Thyroid gland (tissue), 4 donors: ENCODE data around the gene PDCD5. TPM values are rescaled to one million over a fixed set of nuclear protein-coding genes. Genes with fewer than 3 reads are reported as not detected.

Experiments used
- DNase-seq, 2 donors: peaks; one replicate each; pipeline ENCODE4 v3.0.0-alpha.2; 2019
- H3K27ac ChIP-seq, 3 donors: fragments of 200-600 bp; sonication (generic); 1 replicate in 2 of 3; 2 replicates in 1 of 3; pipeline ENCODE4 v1.5.1; 2016 to 2019; ENCODE audit warnings: mild to moderate bottlenecking in 1 of 3, moderate library complexity in 1 of 3
- H3K27me3 ChIP-seq: fragments of 200-600 bp; sonication (generic); one replicate; pipeline ENCODE4 v1.5.1; 2019
- H3K36me3 ChIP-seq, 2 donors: fragments of 200-600 bp; sonication (generic); one replicate each; pipeline ENCODE4 v1.5.1; 2016 to 2019
- H3K4me1 ChIP-seq, 2 donors: fragments of 200-600 bp; sonication (generic); one replicate each; pipeline ENCODE4 v1.5.1; 2017 to 2019
- H3K4me3 ChIP-seq, 3 donors: fragments of 200-600 bp; sonication (generic); replicated peaks in 1 of 3; 1 replicate in 2 of 3; 2 replicates in 1 of 3; pipeline ENCODE4 v1.5.1; 2016; ENCODE audit warnings: mild to moderate bottlenecking in 1 of 3
- H3K9me3 ChIP-seq: fragments of 200-600 bp; sonication (generic); one replicate; pipeline ENCODE4 v1.5.1; 2017
- POLR2A ChIP-seq, 2 donors: fragments of 450-650 bp; IDR thresholded peaks; one replicate each; pipeline ENCODE4 v1.6.1; 2017; ENCODE audit warnings: antibody characterized with exemption in 2 of 2, mild to moderate bottlenecking in 2 of 2, moderate library complexity in 1 of 2
- WGBS, 2 donors: methylation state at CpG; one replicate each; pipeline ENCODE4 v1.1.5; 2017; 5-methylcytosine and 5-hydroxymethylcytosine counted together
- intact Hi-C: fragments of 100-400 bp; cut with DNase I; formaldehyde crosslinking; loops from one replicate; pipeline ENCODE4 v1.15.1; 2023
- total RNA-seq, 4 donors: library from RNA; depleted of rRNA; stranded (reverse); fragments of >200 nt; gene quantifications; one replicate each; pipeline ENCODE4 v1.2.3, GENCODE V29; 2016
- TF ChIP-seq, protein P1 (sequence below), 6 experiments: fragments of 200-600 bp in 3 of 6; fragments of 450-650 bp in 3 of 6; sonication (generic) in 3 of 6; IDR thresholded peaks; one replicate each; pipeline ENCODE4 v1.5.1; 2016 to 2019; ENCODE audit warnings: antibody characterized with exemption in 6 of 6, mild to moderate bottlenecking in 2 of 6, inconsistent platforms in 1 of 6, moderate library complexity in 1 of 6

The PDCD5 gene
- total RNA-seq, 4 donors from 2014 or later, result 70.0 to 111 (median 93.7) TPM

DNA sequence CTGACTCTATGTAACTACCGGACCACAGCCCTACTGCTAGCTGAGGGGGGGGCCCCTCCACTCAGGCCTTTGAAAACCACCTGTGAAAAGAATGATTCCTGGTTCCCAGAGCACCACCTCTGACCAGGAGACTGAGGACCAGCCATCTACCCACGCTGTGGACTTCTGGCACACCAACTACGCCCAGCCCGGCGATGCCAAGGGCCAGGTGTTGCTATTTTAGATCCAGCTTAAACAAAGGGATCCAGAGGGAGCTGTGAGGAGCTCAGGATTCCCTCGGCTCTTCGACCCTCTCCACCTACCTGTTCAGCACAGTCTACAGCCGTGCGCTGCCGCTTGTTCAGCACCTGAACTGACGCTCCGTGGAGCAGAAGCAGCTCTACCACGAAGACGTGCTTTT lies 23.0 kb downstream of the PDCD5 start:
- no peak for DNase-seq
- Histone ChIP-seq H3K27ac (no peak overlapping the region), H3K4me1 (no peaks in the 10 kb centered on the region), H3K4me3 (no peak overlapping the region), H3K27me3 (no peaks in the 10 kb centered on the region), H3K9me3 (no peaks in the 10 kb centered on the region), H3K36me3 (peaks cover 42 to 53% of the 10 kb centered on the region in 2 donors)
- no peak for TF ChIP-seq POLR2A (IDR thresholded peaks at IDR 0.05)
- TF ChIP-seq, protein P1, sequence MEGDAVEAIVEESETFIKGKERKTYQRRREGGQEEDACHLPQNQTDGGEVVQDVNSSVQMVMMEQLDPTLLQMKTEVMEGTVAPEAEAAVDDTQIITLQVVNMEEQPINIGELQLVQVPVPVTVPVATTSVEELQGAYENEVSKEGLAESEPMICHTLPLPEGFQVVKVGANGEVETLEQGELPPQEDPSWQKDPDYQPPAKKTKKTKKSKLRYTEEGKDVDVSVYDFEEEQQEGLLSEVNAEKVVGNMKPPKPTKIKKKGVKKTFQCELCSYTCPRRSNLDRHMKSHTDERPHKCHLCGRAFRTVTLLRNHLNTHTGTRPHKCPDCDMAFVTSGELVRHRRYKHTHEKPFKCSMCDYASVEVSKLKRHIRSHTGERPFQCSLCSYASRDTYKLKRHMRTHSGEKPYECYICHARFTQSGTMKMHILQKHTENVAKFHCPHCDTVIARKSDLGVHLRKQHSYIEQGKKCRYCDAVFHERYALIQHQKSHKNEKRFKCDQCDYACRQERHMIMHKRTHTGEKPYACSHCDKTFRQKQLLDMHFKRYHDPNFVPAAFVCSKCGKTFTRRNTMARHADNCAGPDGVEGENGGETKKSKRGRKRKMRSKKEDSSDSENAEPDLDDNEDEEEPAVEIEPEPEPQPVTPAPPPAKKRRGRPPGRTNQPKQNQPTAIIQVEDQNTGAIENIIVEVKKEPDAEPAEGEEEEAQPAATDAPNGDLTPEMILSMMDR (IDR thresholded peaks at IDR 0.05), result no peak
- intact Hi-C loops, result no loop called here
- 94% methylated on average over 11 to 14 of the region's 14 CpGs for WGBS, 2 donors

DNA sequence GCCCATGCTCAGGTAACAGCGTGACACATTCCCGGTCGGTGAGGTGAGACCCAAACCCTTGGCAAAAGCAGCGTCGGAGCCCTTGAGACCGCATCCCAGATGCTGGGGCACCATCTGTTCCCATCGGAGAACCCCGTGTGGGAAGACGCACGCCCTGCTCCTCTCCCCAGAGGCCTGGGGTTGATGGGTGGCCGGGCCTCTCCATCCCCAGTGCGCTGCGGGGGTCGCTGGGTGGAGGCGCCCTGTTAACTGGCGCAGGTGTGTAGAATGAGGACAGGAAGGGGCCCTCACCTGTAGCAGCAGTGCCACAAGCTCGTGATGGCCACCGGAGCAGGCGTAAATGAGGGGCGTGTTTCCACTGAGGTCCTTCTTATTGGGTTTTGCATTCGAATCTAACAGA lies 24.6 kb downstream of the PDCD5 start:
- intact Hi-C loops, result no loop called here
- no peaks in the 10 kb centered on the region for H3K4me1 ChIP-seq
- H3K9me3 ChIP-seq, result no peaks in the 10 kb centered on the region
- peaks cover 41 to 49% of the 10 kb centered on the region in 2 donors for H3K36me3 ChIP-seq
- 84 to 88% methylated on average over 9 to 21 of the region's 21 CpGs for WGBS, 2 donors
- DNase-seq, result no peak
- no peak for TF ChIP-seq POLR2A (IDR thresholded peaks at IDR 0.05)
- TF ChIP-seq, protein P1 (IDR thresholded peaks at IDR 0.05), result no peak
- H3K27ac ChIP-seq, result no peak overlapping the region
- no peak overlapping the region for H3K4me3 ChIP-seq
- H3K27me3 ChIP-seq, result no peaks in the 10 kb centered on the region

DNA sequence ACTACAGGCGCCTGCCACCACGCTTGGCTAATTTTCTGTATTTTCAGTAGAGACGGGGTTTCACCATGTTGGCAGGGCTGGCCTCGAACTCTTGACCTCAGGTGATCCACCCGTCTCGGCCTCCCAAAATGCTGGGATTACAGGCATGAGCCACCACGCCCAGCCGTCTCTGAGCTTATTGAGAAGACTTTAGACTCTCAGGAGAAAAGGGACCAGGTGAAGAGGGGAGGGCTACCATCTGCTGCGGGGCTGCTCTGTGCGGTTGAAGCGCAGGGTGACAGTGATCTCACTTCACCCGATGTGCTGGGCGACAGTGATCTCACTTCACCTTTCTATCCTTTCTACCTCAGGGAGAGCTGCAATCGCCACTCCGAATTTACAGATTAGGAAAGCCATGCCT lies 25.3 kb downstream of the PDCD5 start:
- Histone ChIP-seq H3K4me1 (no peaks in the 10 kb centered on the region), H3K9me3 (no peaks in the 10 kb centered on the region), H3K36me3 (peaks cover 41 to 44% of the 10 kb centered on the region in 2 donors), H3K27ac (no peak overlapping the region), H3K4me3 (no peak overlapping the region), H3K27me3 (no peaks in the 10 kb centered on the region)
- no peak for DNase-seq
- WGBS, 2 donors, result 82 to 89% methylated on average over 15 of the region's 15 CpGs
- TF ChIP-seq, protein P1 (IDR thresholded peaks at IDR 0.05), result no peak
- no peak for TF ChIP-seq POLR2A (IDR thresholded peaks at IDR 0.05)
- intact Hi-C loops, result no loop called here

DNA sequence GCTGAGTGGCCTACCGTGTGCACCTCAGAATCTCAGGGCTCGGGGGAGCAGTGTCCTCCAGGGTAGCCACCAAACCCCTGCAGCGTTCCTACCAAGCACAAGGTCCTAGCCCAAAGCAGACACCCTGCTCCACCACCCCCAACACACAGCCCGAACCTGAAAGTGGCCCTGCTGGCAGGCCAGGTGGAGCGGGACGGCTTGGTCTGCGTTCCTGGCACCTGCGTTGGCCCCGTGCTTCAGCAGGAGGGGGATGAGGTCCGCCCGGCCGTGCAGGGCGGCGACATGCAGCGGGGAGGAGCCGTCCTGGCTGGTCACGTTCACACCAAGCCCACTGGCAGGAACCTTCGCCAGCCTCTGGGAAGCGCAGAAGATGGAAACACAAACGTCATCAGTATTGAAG lies 26.5 kb downstream of the PDCD5 start:
- intact Hi-C loops, result no loop called here

DNA sequence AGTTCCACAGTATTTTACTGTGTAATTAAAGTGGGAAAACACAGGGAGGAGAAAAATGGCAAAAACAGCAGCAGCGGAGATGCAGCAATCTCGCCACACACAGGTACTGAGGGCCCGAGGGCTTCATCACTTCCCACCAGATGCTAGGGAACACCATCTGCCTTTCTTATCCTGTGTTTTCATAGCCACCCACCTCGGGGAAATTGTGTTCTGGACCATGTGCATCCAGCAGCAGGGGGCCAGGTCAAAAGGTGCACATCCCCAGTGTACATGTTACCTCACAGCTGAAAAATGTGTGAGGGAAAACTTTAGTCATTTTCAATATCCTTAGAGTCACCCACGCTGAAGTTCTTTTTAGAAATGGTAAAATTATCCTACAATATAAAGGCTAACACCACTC lies 30.2 kb downstream of the PDCD5 start:
- Histone ChIP-seq H3K36me3 (peaks cover 34 to 49% of the 10 kb centered on the region in 2 donors), H3K27me3 (no peaks in the 10 kb centered on the region), H3K4me3 (no peak overlapping the region), H3K4me1 (no peaks in the 10 kb centered on the region), H3K9me3 (no peaks in the 10 kb centered on the region), H3K27ac (no peak overlapping the region)
- intact Hi-C loops, result no loop called here
- TF ChIP-seq, protein P1 (IDR thresholded peaks at IDR 0.05), result no peak
- TF ChIP-seq POLR2A (IDR thresholded peaks at IDR 0.05), result no peak
- no peak for DNase-seq
- 85 to 88% methylated on average over 5 of the region's 5 CpGs for WGBS, 2 donors

More for the DNA sequence above, 26.5 kb downstream of the PDCD5 start:
- H3K27ac ChIP-seq, result no peak overlapping the region
- H3K4me1 ChIP-seq, result no peaks in the 10 kb centered on the region
- no peaks in the 10 kb centered on the region for H3K9me3 ChIP-seq
- no peak for DNase-seq
- TF ChIP-seq POLR2A (IDR thresholded peaks at IDR 0.05), result no peak
- TF ChIP-seq, protein P1 (IDR thresholded peaks at IDR 0.05), result no peak
- H3K27me3 ChIP-seq, result no peaks in the 10 kb centered on the region
- H3K36me3 ChIP-seq, result peaks cover 41 to 44% of the 10 kb centered on the region in 2 donors
- no peak overlapping the region for H3K4me3 ChIP-seq
- WGBS, 2 donors, result 96 to 99% methylated on average over 5 to 9 of the region's 20 CpGs
